ENCODE measurements around the gene ITGAL.
"Not testable (repeated sequence)": the region's sequence is repeated elsewhere in the genome, so short reads cannot be mapped to it uniquely, and the experiment has no call there.

ITGAL gene

DNA sequence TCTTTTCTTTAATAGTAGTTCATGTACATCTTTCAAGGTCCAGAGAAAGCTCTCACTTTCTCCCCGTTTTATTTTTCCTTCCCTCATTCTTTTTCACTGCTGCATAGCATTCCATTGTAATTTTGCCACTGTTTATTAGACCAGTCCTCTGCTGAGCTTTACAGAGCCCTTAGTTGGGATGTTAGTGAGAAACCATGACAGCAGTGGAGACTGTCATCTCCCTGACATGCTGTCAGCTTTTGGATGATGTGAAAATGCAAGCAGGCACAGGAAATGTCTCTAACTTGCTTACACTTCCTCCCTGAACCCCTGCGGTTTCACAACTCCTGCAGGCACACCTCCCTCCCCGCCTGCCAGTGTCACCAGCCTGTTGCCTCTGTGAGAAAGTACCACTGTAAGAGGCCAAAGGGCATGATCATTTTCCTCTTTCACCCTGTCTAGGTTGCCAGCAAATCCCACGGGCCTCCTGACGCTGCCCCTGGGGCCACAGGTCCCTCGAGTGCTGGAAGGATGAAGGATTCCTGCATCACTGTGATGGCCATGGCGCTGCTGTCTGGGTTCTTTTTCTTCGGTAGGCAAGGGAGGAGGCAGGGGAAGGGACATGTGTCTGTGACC lies at the start of gene ITGAL:
Gene ITGAL, plus strand, starts transcription at position 415 of the 615 bp plus-strand sequence. Its CDS starts 96 bp downstream, at position 511.
- no peak for DNase-seq

DNA sequence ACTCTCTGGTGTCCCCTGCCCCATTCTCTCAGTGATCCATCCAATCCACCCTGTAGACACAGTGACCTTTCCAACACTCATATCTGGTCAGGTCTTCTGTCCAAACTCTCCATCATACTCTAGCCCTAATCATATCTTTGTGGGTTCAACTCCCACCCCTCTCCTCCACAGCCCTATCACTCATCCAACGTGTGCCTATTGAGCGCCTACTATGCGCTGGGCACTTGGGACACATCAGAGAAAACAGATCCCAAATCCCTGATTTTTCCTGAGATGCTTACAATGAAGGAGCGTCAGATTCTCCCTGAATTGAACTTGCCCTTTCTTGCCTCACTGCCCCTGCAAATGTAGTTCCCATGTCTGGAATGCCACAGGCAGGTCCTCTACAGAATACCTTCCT lies 44.5 kb upstream of the ITGAL start:
- no peak for DNase-seq

DNA sequence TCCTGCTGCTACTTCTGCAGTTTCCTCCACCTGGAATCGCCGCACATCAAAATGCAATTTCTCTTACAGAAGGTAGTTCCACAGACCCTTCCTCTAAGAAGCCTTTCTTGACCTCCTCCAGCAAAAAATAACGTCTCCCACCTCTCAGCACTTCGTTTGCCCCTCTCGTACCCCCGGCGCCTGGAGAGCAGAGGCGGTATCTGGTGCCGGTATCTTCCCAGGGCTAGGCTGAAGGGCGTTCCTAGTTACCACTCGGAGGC lies 43.2 kb upstream of the ITGAL start:
- DNase-seq = no peak

DNA sequence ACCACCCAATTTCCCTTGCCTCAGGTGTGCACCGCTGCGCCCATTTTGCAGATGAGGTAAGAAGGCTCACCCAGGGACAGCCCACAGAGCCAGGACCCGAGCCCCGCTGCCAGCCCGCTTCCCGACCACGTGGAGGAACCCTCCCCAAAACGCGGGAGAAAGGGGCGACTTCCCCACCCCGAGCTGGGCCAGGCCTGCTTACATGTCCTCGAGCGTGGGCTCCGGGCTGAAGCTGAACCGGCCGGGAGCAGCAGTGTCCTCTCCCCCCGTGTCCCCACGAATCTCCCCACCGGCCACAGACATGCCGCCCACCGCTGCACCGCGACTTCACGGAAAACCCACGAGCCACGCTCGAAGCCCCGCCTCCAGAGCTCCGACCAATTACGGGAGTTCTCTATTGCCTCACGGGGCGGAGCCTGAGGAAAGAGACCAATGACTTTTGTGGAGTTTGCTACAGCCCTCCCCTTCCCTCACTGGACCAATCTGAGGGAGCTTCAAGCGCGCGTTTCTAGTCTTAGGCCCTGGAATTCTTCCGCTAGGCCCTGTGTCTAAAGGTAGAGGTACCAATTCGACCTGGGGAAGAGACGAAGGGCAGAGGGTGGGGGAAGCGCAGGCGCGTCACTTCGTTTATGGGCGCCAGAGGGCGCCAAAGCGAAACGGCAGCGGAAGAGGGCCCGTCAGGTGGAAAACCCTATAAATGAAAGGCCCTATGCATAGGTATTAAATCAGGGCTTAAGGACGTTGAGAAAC lies 42.7 kb upstream of the ITGAL start, which contains the start of gene DCTPP1:
Gene DCTPP1, minus strand, starts transcription at position 353 of the 750 bp plus-strand sequence. Its CDS starts 50 bp downstream, at position 303.
- DNase-seq = peak; percentile 98

DNA sequence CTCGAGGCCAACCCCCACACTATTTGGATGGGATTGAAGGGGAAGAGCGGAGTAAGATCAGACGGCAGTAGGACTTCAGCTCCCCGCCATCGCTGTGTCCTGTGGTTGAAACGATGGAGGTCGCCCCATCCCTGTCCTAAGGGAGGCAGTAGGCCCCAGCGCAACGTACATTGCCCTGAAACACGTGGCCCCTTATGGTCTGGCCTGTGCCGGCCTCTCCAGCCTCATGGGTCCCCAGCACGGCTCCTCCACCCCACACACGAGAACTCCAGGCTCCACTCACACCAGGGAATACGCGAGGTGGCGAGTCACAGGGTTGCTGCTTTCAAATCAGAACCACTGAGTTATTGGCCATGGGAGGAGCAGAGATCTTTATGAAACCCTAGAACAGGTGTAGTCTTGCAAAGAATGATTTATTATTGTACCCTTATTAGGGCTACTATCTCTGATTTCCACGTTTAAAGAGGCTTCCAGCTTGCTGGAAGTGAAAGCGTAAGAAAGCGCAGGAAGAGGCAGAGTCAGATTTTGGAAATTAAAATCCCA lies 42.0 kb upstream of the ITGAL start:
- no peak for DNase-seq

DNA sequence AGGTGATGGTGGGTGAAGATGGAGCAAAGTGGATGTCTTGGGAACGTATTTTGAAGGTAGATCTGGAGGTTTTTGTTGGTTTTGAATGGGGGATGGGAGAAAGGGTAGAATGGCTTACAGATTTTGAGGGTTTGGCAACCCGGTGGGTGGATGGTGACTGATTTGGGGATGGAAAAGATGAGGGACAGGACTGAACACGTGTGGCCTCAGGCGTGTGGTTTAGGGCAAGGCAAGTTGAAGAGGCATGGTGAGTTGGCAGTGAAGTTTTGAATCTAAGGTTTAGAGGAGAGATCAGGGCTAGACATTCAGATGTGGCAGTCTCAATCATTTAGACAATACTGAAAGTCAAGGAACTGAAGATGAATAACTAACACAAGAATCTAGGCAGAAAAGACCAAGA lies 37.7 kb upstream of the ITGAL start:
- DNase-seq = no peak

DNA sequence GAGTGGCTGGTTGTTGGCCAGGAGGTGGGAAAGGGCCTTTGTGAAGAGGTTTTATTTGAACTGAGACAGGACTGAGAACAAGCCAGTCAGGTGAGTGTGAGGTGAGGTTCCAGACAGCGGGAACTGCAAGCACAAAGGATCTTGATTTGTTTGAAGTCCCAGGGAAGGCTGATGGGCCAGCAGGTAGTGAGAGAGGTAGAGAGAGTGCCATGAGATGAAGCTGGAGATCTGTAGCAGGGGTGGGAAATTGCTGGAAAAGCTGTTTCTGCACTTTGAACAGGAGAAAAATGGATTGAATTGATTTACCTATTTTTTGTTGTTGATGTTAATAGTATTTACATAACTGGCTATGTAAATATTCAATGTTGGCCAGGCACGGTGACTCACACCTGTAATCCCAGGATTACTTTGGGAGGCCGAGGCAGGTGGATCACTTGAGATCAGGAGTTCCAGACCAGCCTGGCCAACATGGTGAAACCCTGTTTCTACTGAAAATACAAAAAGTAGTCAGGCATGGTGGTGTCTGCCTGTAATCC lies 35.0 kb upstream of the ITGAL start:
- no peak for DNase-seq

DNA sequence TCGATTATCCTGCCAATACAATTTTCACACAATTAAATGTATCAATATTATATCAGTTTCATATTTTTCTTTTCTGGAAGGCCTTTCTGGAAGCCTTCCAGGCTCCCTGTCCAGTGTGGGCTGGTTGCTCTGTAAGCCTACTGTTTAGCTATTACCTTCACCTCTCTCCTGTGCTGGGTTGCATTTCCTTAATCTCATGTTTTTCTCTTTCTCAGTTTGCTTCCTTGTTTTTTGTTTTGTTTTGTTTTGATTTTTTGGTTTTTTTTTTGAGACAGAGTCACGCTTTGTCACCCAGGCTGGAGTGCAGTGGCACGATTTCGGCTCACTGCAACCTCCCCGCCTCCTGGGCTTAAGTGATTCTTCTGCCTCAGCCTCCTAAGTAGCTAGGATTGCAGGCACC lies 33.7 kb upstream of the ITGAL start:
- DNase-seq = no peak

DNA sequence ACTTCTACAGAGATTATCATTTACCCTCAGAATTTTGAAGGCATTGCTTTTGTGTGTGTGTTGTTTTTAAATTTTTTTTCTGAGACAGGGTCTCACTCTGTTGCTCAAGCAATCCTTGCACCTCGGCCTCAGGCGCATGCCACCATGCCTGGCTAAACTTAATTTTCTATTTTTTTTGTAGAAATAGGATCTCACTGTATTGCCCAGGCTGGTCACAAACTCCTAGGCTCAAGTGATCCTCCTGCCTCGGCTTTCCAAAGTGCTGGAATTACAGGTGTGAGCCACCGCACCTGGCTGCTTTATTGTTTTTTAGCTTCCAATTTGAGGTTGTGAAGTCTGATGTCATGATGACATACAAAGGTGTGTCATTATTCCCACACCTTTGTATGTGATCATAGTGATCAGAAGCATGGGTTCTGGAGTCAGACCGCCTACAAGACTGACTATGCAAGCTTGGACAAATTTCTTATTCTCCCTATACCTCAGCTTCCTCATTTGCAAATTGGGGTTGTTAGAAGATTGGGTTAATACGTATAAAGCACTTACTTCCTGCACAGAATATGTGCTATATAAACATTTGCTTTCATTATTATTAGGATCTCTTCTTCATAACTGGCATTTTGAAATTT lies 32.7 kb upstream of the ITGAL start:
- no peak for DNase-seq

DNA sequence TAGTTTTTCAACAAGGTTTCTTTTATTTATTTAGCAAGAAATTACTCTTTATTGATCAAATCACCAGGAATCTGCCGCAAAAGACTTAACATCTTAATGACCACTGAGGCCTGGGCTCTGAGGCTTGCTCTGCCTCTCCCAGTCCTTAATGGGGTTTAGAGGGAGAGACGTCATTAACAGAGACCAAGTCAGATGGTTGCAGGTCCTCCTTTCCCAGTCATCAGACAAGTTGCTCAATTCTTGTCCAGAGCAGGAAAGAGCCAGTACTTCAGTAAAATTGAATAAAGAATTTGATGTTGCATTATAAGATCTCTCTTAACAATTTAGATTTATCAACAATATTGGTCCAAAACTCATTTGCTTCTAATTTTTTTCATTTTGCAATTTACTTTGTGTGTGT lies 28.9 kb upstream of the ITGAL start:
- DNase-seq = no peak

DNA sequence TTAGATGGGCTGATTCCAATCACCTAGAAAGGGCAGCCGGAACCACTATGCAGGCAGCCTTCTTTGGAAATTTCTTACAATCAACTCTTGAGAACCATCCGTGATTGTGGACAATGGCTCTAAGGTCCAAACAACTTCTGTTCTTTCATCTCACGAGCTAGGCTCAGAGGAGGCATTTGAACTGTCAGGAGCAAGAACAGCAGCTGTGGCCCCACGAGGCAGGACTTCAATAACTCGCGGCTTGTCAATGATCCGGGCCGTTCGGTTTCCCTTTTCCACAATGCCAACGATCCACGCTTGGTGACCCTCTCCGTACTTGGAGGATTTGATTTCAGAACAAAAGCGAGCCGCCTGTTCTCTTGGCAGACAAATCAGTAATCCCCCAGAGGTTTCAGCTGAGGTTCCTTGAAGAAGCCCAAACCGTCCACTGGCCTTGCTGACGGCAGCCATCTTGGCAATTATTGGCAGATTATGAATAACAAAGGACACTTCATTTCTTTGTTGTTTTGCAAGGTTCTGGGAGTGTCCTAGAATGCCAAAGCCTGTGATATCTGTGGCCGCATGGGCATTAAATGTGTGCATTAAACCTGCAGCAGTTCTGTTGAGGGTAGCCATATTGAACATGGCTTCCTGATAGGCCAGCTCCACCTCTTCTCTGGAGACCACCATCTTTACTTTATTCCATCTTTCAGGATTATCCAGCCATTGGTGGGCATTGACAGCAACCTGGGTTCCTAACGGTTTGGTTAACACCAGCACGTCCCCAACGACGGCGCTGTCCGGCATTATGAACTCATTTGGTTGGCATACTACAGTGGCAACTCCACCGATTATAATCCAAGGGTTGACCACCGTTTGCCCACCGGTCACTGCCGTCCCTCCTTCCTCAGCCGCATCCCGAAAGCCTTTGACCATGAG lies 28.1 kb upstream of the ITGAL start:
- DNase-seq = no peak

DNA sequence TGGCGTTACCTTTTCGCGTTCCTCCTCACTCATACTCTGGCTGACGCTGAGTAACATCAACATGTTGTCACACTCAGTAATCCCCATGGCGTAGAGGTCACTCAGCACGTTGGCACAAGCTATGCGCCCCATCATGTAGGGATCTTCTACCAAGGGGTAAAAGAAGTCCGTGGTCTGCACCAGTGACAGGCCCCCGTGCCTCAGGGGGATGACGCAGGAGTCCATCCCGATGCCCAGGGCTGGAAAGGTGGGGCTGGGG lies 27.5 kb upstream of the ITGAL start:
- no peak for DNase-seq

DNA sequence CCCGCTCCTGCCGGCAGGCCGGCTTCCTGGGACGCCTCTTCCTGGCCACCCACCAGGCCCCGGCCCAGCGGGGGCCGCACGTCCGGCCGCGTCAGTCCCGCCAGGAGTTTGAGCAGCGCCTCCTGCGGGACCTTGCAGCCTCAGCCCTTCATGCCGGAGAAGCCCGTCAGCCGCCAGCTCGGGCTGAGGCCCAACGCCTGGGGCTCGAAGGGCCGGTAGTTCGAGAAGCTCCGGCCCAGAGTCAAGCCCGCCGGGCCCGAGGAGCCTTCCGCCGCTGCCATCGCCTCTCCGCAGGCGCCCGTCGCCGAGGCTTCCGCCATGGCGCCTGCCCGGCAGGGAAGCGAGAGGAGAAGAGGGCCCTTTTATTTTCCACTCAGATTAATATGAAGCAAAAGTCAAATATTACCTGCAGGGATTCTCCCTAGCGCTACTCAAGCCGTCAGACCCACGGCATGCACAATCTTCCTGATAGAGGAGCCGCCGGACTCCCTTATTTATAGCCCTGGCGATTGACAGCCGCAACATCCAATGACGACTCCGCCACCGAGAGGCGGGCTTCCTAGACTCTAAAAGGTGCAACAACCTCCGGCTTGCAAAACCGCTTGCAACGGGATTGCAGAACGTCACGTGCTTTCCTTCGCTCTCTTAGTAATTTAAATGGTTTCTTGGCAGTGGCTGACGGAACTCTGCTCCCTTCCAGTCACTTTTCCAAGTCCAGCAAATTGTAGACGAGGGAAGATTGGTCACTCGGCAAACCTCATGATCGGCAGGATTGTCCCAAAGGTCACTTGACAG lies 26.9 kb upstream of the ITGAL start, which contains the start of gene SEPHS2:
Gene SEPHS2, minus strand, starts transcription at position 467 of the 795 bp plus-strand sequence. Its CDS starts 147 bp downstream, at position 320.
- DNase-seq = peak; percentile 96

DNA sequence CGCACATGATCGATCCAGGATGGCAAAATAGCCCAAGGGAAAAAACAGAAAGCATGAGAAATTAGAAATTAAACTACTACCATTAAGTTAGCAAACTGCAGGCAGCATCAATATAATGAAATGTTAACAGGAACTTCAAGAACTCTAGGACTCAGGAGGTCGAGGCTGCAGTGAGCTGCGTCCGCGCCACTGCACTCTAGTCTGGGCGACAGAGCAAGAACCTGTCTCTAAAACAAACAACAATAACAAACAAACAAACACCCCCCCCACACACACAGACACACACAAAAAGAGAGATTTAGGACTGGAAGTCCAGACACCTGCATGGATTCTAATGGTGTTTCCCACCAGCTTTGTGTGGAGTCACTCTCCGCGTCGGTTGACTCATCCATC lies 26.3 kb upstream of the ITGAL start:
- no peak for DNase-seq

DNA sequence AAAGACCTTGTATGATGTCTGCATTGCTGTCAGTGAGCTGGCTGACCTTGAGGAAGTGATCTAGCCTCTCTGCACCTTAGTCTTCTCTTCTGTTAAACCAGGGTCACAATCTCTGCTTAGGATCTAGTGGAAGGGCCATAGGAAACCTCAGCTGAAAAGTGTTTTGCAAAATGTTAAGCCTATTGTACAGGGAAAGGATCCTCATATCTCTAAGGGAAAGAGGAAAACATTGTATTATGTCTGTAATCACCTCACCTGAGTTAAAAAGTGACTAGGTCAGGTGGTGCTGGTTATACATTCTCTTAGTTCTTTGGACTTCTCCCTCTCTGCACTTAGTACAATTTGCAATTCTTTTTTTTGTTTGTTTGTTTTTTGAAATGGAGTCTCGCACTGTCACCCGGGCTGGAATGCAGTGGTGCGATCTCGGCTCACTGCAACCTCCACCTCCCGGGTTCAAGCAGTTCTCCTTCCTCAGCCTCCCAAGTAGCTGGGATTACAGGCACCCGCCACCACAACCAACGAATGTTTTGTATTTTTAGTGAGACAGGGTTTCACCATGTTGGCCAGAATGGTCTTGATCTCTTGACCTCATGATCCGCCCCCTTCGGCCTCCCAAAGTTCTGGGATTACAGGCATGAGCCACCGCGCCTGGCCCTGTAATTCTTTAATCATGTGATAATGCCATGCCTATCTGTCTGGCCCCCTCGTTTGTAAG lies 24.9 kb upstream of the ITGAL start:
- no peak for DNase-seq

DNA sequence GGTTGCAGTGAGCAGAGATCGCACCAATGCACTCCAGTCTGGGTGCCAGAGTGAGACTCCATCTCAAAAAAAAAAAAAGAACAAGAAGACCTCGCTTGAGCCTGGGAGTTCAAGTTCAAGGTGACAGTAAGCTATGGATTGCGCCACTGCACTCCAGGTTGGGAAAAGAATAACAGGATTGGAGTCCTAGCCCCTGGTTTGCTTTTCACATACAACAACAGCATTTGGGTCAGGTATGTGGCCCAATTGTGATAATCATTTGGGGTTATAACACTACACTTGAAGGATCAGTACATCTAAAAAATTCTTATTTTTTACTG lies 23.5 kb upstream of the ITGAL start:
- DNase-seq = no peak

DNA sequence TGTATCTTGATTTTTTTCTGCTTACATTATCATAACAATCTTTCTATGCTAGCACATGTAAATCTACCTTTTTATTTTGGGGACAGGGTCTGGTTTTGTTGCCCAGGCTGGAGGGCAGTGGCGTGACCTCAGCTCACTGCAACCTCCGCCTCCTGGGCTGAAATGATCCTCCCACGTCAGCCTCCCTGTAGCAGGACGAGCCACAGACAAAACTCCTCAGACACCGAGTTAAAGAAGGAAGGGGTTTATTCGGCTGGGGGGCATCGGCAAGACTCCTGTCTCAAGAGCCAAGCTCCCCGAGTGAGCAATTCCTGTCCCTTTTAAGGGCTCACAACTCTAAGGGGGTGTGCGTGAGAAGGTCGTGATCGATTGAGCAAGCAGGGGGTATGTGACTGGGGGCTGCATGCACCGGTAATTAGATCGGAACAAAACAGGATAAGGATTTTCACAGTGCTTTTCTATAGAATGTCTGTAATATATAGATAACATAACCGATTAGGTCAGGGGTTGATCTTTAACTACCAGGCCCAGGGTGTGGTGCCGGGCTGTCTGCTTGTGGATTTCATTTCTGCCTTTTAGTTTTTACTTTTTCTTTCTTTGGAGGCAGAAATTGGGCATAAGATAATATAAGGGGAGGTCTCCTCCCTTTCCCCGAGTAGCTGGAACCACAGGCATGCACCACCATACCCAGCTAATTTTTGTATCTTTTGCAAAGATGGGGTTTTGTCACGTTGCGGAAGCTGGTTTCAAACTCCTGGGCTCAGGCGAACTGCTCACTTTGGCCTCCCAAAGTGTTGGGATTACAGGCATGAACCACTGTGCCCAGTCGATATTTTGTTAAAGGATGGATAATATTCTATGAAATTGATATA lies 19.6 kb upstream of the ITGAL start:
- not testable (repeated sequence) for DNase-seq

DNA sequence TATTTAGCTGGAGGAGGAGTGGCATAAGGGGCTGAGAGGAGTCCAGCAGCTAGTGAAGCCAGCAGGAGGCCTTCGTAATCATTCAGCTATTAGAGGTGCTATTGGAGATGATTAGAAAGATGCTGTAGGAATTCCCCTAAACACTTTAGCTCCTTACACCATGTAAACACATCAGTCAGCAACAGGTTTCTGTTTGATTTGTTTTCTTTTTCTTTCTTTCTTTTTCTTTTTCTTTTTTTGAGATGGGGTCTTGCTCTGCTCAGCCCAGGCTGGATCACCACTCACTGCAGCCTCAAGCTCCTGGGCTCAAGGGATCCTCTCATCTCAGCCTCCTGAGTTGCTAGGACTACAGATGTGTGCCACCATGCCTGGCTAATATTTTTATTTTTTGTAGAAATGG lies 16.2 kb upstream of the ITGAL start:
- DNase-seq = no peak

DNA sequence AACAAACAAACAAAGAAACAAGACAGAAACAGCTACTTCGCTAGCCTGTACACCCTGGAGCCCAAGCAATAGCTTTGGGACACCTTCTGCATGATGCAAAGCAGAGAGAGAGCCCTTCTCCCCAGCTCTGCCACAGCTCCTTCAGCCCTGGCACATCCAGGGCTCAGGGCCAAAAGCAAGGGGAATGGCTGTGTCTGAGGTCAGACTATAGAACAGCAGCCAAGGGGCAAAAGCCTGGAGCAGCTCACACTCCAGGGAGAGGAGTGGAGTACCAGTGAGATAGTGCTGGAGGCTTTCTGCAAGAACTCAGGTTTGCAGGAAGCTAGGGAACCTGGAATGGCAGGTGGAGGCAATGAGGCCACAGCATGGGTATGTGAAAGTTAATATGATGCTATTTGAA lies 15.3 kb upstream of the ITGAL start:
- no peak for DNase-seq

DNA sequence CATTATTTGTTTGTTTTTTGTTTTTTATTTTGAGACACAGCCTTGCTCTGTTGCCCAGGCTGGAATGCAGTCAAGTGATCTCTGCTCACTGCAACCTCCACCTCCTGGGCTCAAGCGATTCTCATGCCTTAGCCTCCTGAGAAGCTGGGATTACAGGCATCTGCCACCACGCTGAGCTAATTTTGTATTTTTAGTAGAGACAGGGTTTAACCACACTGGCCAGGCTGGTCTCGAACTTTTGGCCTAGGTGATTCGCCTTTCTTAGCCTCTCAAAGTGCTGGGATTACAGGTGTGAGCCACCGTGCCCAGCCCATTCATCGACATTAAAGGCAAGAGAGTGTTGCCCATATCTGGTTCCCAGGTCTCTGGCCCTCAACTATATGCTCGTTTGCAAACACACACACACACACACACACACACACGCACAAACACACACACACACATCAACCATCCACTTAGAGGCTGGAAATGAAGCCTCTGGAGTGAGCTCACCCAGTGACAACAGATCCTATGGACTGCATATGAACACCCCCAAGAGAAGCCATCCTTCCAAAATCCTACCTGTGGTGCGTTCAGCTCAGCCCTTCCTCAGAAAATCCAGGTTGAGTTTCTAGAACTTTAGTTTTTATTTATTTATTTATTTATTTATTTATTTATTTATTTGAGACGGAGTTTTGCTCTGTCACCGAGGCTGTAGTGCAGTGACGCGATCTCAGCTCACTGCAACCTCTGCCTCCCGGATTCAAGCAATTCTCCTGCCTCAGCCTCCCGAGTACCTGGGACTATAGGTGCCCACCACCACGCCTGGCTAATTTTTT lies 14.6 kb upstream of the ITGAL start:
- DNase-seq = no peak
